SH-SY5Y (cell line): ENCODE results near the gene SEMA3C.

Source experiments
- GATA2 ChIP-seq: IDR thresholded peaks from 2 replicates; pipeline ENCODE4 v1.6.1; 2011; ENCODE audit warnings: mild to moderate bottlenecking, low read depth, low read length
- GATA3 ChIP-seq: IDR thresholded peaks from 2 replicates; pipeline ENCODE4 v1.6.1; 2011; ENCODE audit warnings: low read depth, mild to moderate bottlenecking, low read length, moderate library complexity

Gene SEMA3C

GRCh38 chr7:80732630-80733029 is 186.2 kb downstream of the SEMA3C start:
- no peak for TF ChIP-seq GATA3
- TF ChIP-seq GATA2 = no peak

- TF ChIP-seq GATA3 = no peak
- TF ChIP-seq GATA2 = no peak
These were observed 187.6 kb downstream of the SEMA3C start for GRCh38 chr7:80731281-80731680.

GRCh38 chr7:80729591-80730320 is 189.1 kb downstream of the SEMA3C start:
- TF ChIP-seq GATA2 = no peak

GRCh38 chr7:80726666-80727065 is 192.2 kb downstream of the SEMA3C start:
- TF ChIP-seq GATA3 = no peak
- no peak for TF ChIP-seq GATA2

GRCh38 chr7:80725181-80725611 is 193.7 kb downstream of the SEMA3C start:
- TF ChIP-seq GATA3 = no peak
- no peak for TF ChIP-seq GATA2

GRCh38 chr7:80724249-80724871 is 194.5 kb downstream of the SEMA3C start:
- TF ChIP-seq GATA3 = no peak
- TF ChIP-seq GATA2 = no peak

GRCh38 chr7:80722616-80723195 is 196.1 kb downstream of the SEMA3C start:
- no peak for TF ChIP-seq GATA2
- TF ChIP-seq GATA3 = no peak

GRCh38 chr7:80721883-80722615 is 196.8 kb downstream of the SEMA3C start:
- TF ChIP-seq GATA3 (no peak), GATA2 (no peak)

GRCh38 chr7:80720146-80720545 is 198.7 kb downstream of the SEMA3C start:
- TF ChIP-seq GATA2 = no peak
- no peak for TF ChIP-seq GATA3

GRCh38 chr7:80719261-80719660 is 199.6 kb downstream of the SEMA3C start:
- TF ChIP-seq GATA3 (no peak), GATA2 (no peak)

- TF ChIP-seq GATA2 = no peak
- TF ChIP-seq GATA3 = no peak
These were observed 207.3 kb downstream of the SEMA3C start for GRCh38 chr7:80711531-80711930.

- TF ChIP-seq GATA3 (no peak), GATA2 (no peak)
These were observed 210.7 kb downstream of the SEMA3C start for GRCh38 chr7:80708123-80708522.

GRCh38 chr7:80707318-80707717 is 211.5 kb downstream of the SEMA3C start:
- TF ChIP-seq GATA3 (no peak), GATA2 (no peak)

- TF ChIP-seq GATA3 (no peak), GATA2 (no peak)
These were observed 213.6 kb downstream of the SEMA3C start for GRCh38 chr7:80705130-80705781.

GRCh38 chr7:80703272-80703671 is 215.6 kb downstream of the SEMA3C start:
- TF ChIP-seq GATA2 = no peak
- TF ChIP-seq GATA3 = no peak
